ENCODE measurements around the gene MAPKBP1.

DNA sequence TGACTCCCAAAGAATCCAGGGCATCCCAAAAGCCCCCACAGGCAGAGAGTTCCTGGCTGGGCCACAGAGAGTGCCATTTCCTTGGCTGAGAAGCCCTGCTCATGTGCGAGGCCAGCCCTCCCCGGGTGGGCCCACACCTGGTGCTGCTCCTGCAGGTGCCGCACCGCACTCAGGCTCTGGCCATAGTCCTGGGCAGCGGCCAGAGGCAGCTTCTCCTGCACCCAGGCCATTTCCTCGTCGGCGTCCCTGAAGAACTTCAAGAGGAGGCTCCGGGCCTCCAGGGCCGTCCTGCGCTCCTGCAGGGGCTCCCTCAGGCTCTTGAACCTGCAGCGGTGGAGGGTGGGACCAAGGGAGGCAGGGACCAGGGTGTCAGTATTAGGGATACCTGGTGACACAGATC lies 82.4 kb downstream of the MAPKBP1 start:
- TF ChIP-seq, protein P1, sequence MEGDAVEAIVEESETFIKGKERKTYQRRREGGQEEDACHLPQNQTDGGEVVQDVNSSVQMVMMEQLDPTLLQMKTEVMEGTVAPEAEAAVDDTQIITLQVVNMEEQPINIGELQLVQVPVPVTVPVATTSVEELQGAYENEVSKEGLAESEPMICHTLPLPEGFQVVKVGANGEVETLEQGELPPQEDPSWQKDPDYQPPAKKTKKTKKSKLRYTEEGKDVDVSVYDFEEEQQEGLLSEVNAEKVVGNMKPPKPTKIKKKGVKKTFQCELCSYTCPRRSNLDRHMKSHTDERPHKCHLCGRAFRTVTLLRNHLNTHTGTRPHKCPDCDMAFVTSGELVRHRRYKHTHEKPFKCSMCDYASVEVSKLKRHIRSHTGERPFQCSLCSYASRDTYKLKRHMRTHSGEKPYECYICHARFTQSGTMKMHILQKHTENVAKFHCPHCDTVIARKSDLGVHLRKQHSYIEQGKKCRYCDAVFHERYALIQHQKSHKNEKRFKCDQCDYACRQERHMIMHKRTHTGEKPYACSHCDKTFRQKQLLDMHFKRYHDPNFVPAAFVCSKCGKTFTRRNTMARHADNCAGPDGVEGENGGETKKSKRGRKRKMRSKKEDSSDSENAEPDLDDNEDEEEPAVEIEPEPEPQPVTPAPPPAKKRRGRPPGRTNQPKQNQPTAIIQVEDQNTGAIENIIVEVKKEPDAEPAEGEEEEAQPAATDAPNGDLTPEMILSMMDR (conservative IDR thresholded peaks at IDR 0.05; ENCODE audit: low read length): no peak
- TF ChIP-seq EZH2phosphoT487 (IDR thresholded peaks at IDR 0.05; ENCODE audit: borderline replicate concordance, low read depth, low read length): no peak
